Hepatic stellate cell (primary cell): Measurements from ENCODE around the gene CBR3.

Experiments
- DNase-seq: peaks from one replicate; pipeline ENCODE4 v3.0.0; 2011; ENCODE audit warnings: low spot score

CBR3 gene

GRCh38 chr21:36156339-36156814 is 21.5 kb downstream of the CBR3 start:
- DNase-seq = peak; percentile 98

- DNase-seq = no peak
Measured at GRCh38 chr21:36156815-36157670, 22.2 kb downstream of the CBR3 start, which contains the start of gene DOP1B. Gene DOP1B (plus strand): TSS chr21:36156824. CDS start chr21:36164734, 7,910 bp downstream.

DNA sequence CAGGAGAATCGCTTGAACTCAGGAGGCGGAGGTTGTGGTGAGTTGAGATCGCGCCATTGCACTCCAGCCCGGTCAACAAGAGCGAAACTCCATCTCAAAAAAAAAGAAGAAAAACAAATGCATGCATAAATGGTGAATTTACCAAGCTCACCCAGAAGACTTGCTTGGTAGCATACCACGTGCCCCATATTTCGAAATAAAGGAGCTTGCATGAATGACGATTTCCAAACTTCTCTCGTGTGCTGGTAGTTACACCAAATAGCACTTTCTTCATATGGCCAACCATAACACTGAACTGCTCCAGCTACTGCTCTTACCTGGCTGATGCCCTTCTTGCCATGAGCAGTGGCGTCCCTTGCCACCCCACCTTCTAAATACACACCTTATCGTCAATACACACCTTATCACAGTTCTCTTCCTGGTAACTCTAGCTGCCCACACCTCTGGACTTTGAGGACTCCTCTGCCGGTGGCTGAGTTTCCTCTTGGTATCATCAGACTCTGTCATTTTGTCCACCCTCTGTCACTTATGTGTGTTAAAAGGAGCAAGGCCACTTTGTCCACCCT is 24.6 kb downstream of the CBR3 start:
- no peak for DNase-seq

- no peak for DNase-seq
Measured at GRCh38 chr21:36160850-36161178, 25.9 kb downstream of the CBR3 start.

DNA sequence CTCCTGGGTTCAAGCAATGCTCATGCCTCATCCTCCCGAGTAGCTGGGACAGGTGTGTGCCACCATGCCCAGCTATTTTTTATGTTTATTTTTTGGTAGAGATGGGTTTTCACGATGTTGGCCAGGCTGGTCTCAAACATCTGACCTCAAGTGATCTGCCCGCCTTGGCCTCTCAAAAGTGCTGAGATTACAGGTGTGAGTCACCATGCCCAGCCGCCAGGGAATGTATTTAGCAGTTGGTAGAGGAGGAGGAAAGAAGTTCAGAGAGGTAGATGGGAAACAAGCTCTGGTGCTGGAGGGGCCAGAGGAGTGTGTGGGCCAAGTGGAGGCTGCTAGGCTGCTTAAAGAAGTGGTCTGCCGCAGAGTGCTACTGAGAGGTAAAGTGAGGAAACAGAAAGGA is 27.8 kb downstream of the CBR3 start:
- DNase-seq = no peak

- no peak for DNase-seq
Measured at GRCh38 chr21:36163750-36164741, 29.2 kb downstream of the CBR3 start.

GRCh38 chr21:36165356-36165755 is 30.5 kb downstream of the CBR3 start:
- no peak for DNase-seq

DNA sequence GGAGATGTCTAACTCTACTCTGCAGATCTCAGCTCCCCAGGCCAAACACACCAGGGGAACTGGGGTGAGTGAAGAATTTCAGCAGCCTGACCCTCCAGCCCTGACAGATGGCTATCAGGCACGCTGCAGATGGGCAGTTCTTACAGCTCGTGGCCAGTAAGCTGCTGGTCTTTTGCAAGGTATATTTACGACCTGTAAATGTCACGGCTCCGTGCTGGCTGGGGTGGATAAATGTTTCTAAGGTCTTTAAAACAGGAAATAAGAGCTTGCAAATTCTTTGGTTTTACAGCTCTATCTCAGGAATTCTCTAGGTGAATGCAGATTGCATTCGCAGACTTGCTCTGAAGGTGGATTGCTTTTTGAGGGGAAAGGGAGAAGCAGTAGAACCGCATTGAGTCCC is 31.8 kb downstream of the CBR3 start:
- no peak for DNase-seq

DNA sequence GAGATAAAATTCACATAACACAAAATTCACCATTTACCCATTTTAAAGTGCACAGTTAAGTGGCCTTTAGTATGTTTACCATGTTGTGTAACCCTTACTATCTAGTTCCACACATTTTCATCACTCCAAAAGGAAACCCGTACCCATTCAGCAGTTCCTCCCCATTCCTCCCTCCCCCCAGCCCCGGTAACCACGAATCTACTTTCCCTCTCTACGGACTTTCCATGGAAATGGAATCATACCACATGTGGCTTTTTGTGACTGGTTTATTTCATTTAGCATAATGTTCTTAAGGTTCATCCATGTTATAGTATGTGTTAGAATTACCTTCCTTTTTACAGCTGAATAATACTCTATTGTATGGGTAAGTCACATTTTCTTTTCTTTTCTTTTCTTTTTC is 32.7 kb downstream of the CBR3 start:
- no peak for DNase-seq

- no peak for DNase-seq
Measured at GRCh38 chr21:36169470-36170128, 34.7 kb downstream of the CBR3 start.

DNA sequence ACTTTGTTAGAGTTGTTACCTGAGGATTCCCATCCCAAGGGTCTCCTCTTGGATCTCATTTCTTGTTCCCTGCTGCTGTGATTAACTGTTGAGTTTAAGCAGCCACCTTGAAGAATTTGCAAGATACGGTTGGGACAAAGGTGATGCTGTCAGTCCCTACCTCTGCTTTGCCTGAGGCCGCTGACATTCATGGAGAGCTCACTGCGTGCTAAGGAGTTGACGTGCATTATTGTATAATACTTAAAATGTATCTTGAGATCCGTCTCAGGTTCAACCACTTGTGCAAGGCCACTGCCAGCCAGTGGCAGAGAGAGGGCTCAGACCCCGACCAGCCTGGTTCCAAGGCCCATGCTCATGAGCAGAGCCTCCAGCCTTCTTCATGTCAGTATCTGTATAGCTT is 35.9 kb downstream of the CBR3 start:
- DNase-seq = no peak

GRCh38 chr21:36171336-36171735 is 36.5 kb downstream of the CBR3 start:
- no peak for DNase-seq

- peak; percentile 71 for DNase-seq
Measured at GRCh38 chr21:36171741-36172331, 37.0 kb downstream of the CBR3 start.

DNA sequence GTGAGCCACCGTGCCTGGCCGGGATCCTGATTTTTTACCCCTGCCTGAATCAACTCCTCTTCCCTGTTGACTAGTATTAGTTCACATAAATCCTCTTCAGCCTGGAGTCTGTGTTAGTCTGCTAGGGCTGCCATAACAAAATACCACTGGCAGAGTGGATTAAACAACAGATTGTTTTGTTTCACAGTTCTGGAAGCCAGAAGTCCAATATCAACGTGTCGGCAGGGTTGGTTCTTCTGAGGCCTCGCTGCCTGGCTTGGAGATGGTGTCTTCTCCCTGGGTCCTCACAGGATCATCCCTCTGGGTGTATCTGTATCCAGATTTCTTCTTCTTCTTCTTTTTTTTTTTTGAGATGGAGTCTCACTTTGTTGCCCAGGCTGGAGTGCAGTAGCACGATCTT is 39.9 kb downstream of the CBR3 start:
- DNase-seq = no peak

DNA sequence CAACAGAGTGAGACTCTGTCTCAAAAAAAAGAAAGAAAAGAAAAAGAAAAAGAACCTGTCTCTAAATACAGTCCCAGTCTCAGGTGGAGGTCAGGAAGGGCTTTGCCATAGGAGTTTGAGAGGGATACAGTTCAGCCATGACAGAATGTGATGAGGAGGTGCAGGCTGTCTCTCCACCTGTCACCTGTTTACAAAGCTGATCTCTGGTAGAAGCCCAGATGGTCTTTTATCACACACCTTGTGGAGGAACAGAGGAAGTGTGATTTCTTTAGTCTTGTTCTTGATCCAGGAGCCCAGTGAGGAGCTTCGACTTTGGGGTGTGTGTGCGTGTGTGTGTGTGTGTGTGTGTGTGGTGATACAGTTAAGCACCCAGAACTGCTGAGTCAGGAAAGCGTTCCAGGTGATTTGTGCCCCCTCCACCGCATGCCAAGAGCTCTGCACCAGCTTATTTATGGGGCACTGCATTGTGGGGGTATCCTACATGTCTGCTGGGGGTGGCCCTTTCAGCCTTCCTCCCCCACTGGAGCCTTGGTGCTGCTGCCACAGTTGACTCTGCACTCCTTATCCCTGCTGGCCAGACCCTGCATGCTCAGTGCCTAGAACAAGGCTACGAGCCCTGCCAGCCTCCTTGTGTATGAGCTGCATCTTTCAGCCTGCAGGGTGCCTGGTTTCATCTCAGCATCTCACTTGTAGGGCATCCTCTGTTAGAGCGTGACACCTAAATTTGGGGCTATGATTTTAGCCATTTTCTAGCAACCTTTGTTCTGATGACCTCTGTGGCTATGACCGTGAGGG is 41.1 kb downstream of the CBR3 start:
- DNase-seq = no peak

DNA sequence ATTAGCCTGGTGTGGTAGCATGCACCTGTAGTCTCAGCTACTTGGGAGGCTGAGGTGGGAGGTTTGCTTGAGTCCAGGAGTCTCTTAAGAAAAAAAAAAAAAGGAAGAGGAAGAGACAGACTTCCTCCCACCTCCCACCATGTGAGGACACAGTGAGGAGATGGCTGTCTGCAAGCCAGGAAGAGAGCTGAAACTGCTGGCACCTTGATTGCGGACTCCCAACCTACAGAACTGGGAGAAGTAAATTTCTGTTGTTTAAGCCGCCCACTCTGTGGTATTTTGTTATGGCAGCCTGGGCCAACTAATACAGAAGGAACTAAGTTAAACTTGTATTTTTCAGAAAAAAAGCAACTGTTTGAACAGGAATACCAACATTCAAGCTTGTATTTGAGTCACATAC is 43.5 kb downstream of the CBR3 start:
- no peak for DNase-seq

GRCh38 chr21:36179145-36179544 is 44.3 kb downstream of the CBR3 start:
- DNase-seq = no peak

DNA sequence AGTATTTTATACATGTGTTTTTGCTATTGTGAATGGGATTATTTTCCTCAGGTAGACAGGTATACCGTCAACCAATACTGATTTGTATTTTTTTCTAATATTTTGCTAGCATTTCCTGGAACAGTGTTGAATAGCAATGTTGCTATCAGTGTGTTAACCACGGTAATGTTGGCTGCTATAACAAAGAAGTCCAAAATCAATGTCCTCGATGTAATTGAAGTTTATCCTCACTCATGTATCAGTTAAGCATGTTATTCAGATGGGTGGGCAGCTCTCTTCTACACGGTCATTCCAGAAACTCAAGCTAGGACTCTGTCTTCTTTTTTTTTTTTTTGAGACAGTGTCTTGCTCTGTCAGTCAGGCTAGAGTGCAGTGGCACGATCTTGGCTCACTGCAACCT is 46.1 kb downstream of the CBR3 start:
- DNase-seq = no peak

DNA sequence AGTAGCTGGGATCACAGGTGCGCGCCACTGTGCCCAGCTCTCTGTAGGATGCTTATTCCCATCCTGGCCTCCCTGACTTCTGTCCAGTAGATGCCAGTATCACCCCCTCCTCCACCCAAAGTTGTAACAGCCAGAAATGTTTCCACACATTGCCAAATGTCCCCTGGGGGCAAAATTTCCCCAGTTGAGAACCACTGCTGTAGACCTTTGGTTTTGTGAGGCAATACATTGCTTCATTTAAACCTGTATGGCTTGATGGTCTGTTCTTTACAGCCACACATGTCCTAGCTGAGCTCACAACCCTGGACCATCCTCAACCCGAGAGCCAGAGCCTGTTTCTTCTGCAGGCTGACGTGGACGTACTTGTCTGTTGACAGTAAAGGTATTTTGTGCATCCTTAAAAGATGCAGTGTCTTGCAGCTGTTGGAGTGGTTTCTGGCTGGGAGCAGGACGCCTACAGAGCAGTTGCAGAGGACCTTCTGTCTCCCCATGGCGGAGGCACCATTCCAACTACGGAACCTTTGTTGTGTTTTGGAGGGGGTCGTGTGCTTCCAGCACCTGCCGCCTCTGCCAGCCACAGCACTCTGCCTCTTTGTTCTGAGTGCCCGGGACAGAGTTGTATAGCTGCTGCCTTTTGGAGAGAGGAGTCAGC is 48.4 kb downstream of the CBR3 start:
- no peak for DNase-seq

DNA sequence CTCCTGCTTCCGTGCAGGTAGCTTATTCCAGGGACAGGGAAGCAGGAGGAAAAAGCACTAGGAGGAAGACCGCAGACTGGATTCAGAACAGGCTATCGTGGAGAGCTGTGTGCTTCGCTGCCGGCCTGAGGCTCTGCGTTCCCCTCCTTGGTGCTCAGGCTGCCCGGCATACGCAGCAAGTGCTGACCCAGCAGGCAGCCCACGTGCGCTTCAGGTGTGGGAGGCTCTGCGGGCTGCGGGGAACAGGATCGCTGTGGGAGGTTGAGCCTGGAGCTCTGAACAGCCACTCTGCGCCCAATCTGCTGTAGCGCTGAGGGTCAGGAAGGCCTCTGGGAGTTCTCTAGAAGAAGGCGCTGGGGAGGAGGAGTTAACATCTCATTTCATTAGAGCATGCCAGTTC is 49.7 kb downstream of the CBR3 start:
- DNase-seq = no peak
